Activated CD8-positive, alpha-beta memory T cell treated with anti-CD3 and anti-CD28 coated beads, Interleukin-2, amount 50 U/mL, for 24 hours (primary cell): ENCODE data around the gene RPS8.
"Not testable (repeated sequence)": the region's sequence is repeated elsewhere in the genome, so short reads cannot be mapped to it uniquely, and the experiment has no call there.

Experiments
- DNase-seq: peaks from one replicate; pipeline ENCODE4 v3.0.0-alpha.2; 2020; ENCODE audit errors: extremely low read depth

Gene RPS8

DNA sequence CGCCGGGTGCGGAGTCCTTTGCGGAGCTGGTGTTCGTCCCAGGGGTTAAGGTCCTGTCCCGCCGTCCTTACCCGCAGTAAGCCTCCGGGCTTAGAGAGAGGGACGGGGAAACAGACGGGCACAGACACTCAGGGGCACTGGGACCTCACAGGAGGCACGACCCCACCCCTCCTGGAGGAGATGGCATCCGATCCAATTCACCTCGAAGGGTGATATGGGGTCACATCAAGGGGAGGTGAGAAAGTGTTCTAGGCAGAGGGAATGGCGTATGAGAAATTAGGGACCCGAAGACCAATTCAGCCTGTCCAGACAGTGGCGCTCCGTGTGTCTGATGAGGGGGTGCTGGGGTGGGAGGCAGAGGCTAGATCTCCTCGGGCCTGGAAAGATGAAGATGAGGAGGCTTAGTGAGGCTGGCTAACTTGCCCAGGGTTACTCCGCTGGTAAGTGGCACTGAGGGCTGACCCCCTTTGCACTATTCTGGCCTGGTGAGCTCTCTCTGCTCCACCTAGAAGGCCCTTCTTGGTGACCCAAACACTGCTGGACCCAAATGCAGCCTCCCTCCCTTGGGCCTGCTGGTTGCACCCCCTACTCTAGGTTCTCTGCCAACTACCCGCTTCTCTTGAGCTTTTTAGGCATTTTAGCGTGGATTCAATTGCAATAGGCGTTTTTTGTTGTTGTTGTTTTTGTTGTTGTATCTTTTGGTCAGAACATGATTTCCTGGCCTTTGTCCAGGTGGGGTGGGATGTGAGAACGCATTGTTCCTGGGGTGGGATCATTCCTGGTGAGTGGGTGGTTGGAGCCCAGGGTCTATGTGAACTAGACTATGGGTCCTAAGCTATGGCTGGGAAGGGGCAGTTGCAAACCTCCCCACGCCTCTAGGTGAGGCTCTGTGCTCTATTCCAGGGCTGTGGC, 45.2 kb downstream of the RPS8 start:
- DNase-seq: no peak

- no peak for DNase-seq
Measured at GRCh38 chr1:44821240-44821715, 45.9 kb downstream of the RPS8 start.

GRCh38 chr1:44822131-44822701, 46.9 kb downstream of the RPS8 start:
- DNase-seq: no peak

GRCh38 chr1:44822981-44823451, 47.7 kb downstream of the RPS8 start:
- no peak for DNase-seq

DNA sequence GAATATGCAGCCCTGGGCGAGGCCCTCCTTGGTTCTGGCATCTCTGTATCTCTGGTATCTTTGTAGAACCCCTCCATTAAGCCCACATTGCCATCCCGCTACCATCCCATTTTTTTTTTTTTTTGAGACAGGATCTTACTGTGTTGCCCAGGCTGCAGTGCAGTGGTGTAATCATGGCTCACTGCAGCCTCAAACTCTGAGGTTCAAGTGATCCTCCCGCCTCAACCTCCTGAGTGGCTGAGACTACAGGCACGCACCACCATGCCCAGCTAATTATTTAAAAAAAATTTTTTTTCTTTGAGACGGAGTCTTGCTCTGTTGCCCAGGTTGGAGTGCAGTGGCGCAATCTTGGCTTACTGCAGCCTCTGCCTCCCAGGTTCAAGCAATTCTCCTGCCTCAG, 49.1 kb downstream of the RPS8 start:
- DNase-seq: not testable (repeated sequence)

- no peak for DNase-seq
Measured at GRCh38 chr1:44826375-44827196, 51.2 kb downstream of the RPS8 start.

- no peak for DNase-seq
Measured at GRCh38 chr1:44827197-44828002, 52.1 kb downstream of the RPS8 start.

- no peak for DNase-seq
Measured at GRCh38 chr1:44828003-44828651, 52.8 kb downstream of the RPS8 start.
